NCI-H1694 (cell line): Measurements from ENCODE around the gene CLEC4F.
A peak's percentile ranks its signal among the peaks of the same experiment; 100 is the strongest.
"Not testable (repeated sequence)": the region's sequence is repeated elsewhere in the genome, so short reads cannot be mapped to it uniquely, and the experiment has no call there.

Experiments
- DNase-seq: peaks from one replicate; lab custom pipeline; 2025; lab: John Stamatoyannopoulos, UW

Gene CLEC4F

GRCh38 chr2:70826696-70827350 lies 6.4 kb upstream of the CLEC4F start:
- no peak for DNase-seq

GRCh38 chr2:70823249-70823648 lies 2.9 kb upstream of the CLEC4F start:
- no peak for DNase-seq

- no peak for DNase-seq
Measured at GRCh38 chr2:70822843-70823242, 2.4 kb upstream of the CLEC4F start.

GRCh38 chr2:70817284-70817954 lies 3.0 kb downstream of the CLEC4F start:
- DNase-seq, result no peak

GRCh38 chr2:70816726-70817125 lies 3.7 kb downstream of the CLEC4F start:
- DNase-seq, result no peak

GRCh38 chr2:70808983-70809958 lies 11.1 kb downstream of the CLEC4F start:
- DNase-seq, result no peak

- DNase-seq, result no peak
Measured at GRCh38 chr2:70807828-70808118, 12.6 kb downstream of the CLEC4F start.

GRCh38 chr2:70807102-70807827 lies 13.1 kb downstream of the CLEC4F start:
- DNase-seq, result no peak

GRCh38 chr2:70806620-70807019 lies 13.8 kb downstream of the CLEC4F start:
- no peak for DNase-seq

GRCh38 chr2:70806013-70806412 lies 14.4 kb downstream of the CLEC4F start:
- DNase-seq, result no peak

- no peak for DNase-seq
Measured at GRCh38 chr2:70801607-70802263, 18.7 kb downstream of the CLEC4F start.

- DNase-seq, result no peak
Measured at GRCh38 chr2:70799706-70800105, 20.7 kb downstream of the CLEC4F start.

- not testable (repeated sequence) for DNase-seq
Measured at GRCh38 chr2:70797996-70798395, 22.4 kb downstream of the CLEC4F start.

GRCh38 chr2:70797506-70797905 lies 22.9 kb downstream of the CLEC4F start:
- no peak for DNase-seq

GRCh38 chr2:70796262-70796661 lies 24.1 kb downstream of the CLEC4F start:
- no peak for DNase-seq

- DNase-seq, result no peak
Measured at GRCh38 chr2:70795164-70795995, 25.0 kb downstream of the CLEC4F start.

GRCh38 chr2:70793450-70793849 lies 26.9 kb downstream of the CLEC4F start:
- no peak for DNase-seq

GRCh38 chr2:70790136-70790828 lies 30.1 kb downstream of the CLEC4F start, which contains the start of gene FIGLA:
FIGLA (minus strand) TSS chr2:70790643; CDS start chr2:70790638, 5 bp downstream.
- no peak for DNase-seq

GRCh38 chr2:70789304-70790135 lies 30.9 kb downstream of the CLEC4F start:
- DNase-seq, result peak; percentile 69
